HepG2 (cell line): ENCODE data around the gene DCP2. TPM values are rescaled to one million over a fixed set of nuclear protein-coding genes. Genes with fewer than 3 reads are reported as not detected.

ENCODE experiments used
- AGO1 ChIP-seq: fragments of 200-400 bp; formaldehyde crosslinking; IDR thresholded peaks from 2 replicates; pipeline ENCODE4 v1.6.1; 2017; ENCODE audit warnings: mild to moderate bottlenecking, low read depth, low read length, moderate library complexity; ENCODE audit not compliant: poor library complexity, severe bottlenecking
- ARHGAP35 ChIP-seq: sonication (generic); formaldehyde crosslinking; IDR thresholded peaks from 2 replicates; pipeline ENCODE4 v1.9.0; 2022; ENCODE audit warnings: mild to moderate bottlenecking, inconsistent platforms, moderate library complexity, missing genetic modification reagents, borderline replicate concordance
- CBFB ChIP-seq: sonication (generic); formaldehyde crosslinking; IDR thresholded peaks from 2 replicates; pipeline ENCODE4 v1.4.0; 2020; ENCODE audit warnings: missing genetic modification reagents
- CEBPB ChIP-seq: IDR thresholded peaks from 2 replicates; pipeline ENCODE4 v1.6.1; 2011; ENCODE audit warnings: low read depth, low read length, improper control_type of control experiment, borderline replicate concordance
- CENPBD1 ChIP-seq: sonication (generic); formaldehyde crosslinking; IDR thresholded peaks from 2 replicates; pipeline ENCODE4 v1.8.0; 2022; ENCODE audit warnings: missing genetic modification reagents, low read depth, mild to moderate bottlenecking, borderline replicate concordance
- DBP ChIP-seq: sonication (generic); formaldehyde crosslinking; IDR thresholded peaks from 2 replicates; pipeline ENCODE4 v1.4.0; 2020; ENCODE audit warnings: missing genetic modification reagents; ENCODE audit errors: not compliant biosample characterization
- GATAD1 ChIP-seq: IDR thresholded peaks from 2 replicates; pipeline ENCODE4 v1.6.1; 2016; ENCODE audit warnings: missing genetic modification reagents, missing compliant biosample characterization
- HDAC1 ChIP-seq: sonication (generic); formaldehyde crosslinking; IDR thresholded peaks from 2 replicates; pipeline ENCODE4 v1.5.1; 2020; ENCODE audit warnings: mild to moderate bottlenecking, missing genetic modification reagents
- HMG20B ChIP-seq: conservative IDR thresholded peaks from 2 replicates; pipeline ENCODE4 v1.6.1; 2016; ENCODE audit warnings: missing genetic modification reagents, missing compliant biosample characterization
- KDM4B ChIP-seq: sonication (generic); formaldehyde crosslinking; IDR thresholded peaks from 2 replicates; pipeline ENCODE4 v1.4.0; 2020; ENCODE audit warnings: missing genetic modification reagents
- KLF9 ChIP-seq: IDR thresholded peaks from 2 replicates; pipeline ENCODE4 v1.6.1; 2016; ENCODE audit warnings: low read depth
- RBFOX2 ChIP-seq: fragments of 200-400 bp; formaldehyde crosslinking; IDR thresholded peaks from 2 replicates; pipeline ENCODE4 v1.6.1; 2017; ENCODE audit warnings: low read depth, mild to moderate bottlenecking, low read length
- RFXAP ChIP-seq: sonication (generic); formaldehyde crosslinking; IDR thresholded peaks from 2 replicates; pipeline ENCODE4 v1.4.0; 2020; ENCODE audit warnings: missing genetic modification reagents, borderline replicate concordance
- SALL1 ChIP-seq: sonication (generic); formaldehyde crosslinking; IDR thresholded peaks from 2 replicates; pipeline ENCODE4 v1.8.0; 2022; ENCODE audit warnings: mild to moderate bottlenecking, missing genetic modification reagents
- SNAPC5 ChIP-seq: sonication (generic); formaldehyde crosslinking; IDR thresholded peaks from 2 replicates; pipeline ENCODE4 v1.8.1; 2023; ENCODE audit warnings: mild to moderate bottlenecking, missing genetic modification reagents, borderline replicate concordance
- TFDP1 ChIP-seq: IDR thresholded peaks from 2 replicates; pipeline ENCODE4 v1.6.1; 2016; ENCODE audit warnings: missing compliant biosample characterization, missing genetic modification reagents, borderline replicate concordance
- ZFP36L2 ChIP-seq: sonication (generic); formaldehyde crosslinking; IDR thresholded peaks from 2 replicates; pipeline ENCODE4 v1.4.0; 2020; ENCODE audit warnings: missing genetic modification reagents
- ZGPAT ChIP-seq: IDR thresholded peaks from 2 replicates; pipeline ENCODE4 v1.6.1; 2016; ENCODE audit warnings: mild to moderate bottlenecking
- ZNF224 ChIP-seq: sonication (generic); formaldehyde crosslinking; IDR thresholded peaks from 2 replicates; pipeline ENCODE4 v1.5.0; 2020; ENCODE audit warnings: mild to moderate bottlenecking, missing genetic modification reagents
- ZNF263 ChIP-seq: sonication (generic); formaldehyde crosslinking; IDR thresholded peaks from 2 replicates; pipeline ENCODE4 v1.4.0; 2020; ENCODE audit warnings: missing genetic modification reagents
- ZNF414 ChIP-seq: sonication (generic); formaldehyde crosslinking; IDR thresholded peaks from 2 replicates; pipeline ENCODE4 v1.5.0; 2020; ENCODE audit warnings: missing genetic modification reagents
- ZNF441 ChIP-seq: sonication (generic); formaldehyde crosslinking; IDR thresholded peaks from 2 replicates; pipeline ENCODE4 v1.7.0; 2021; ENCODE audit warnings: missing genetic modification reagents, borderline replicate concordance
- ZNF530 ChIP-seq: sonication (generic); formaldehyde crosslinking; IDR thresholded peaks from 2 replicates; pipeline ENCODE4 v1.5.0; 2020; ENCODE audit warnings: low read depth, mild to moderate bottlenecking, missing genetic modification reagents
- ZNF720 ChIP-seq: sonication (generic); formaldehyde crosslinking; IDR thresholded peaks from 2 replicates; pipeline ENCODE4 v1.4.0; 2020; ENCODE audit warnings: missing genetic modification reagents
- ZUFSP ChIP-seq: sonication (generic); formaldehyde crosslinking; IDR thresholded peaks from 2 replicates; pipeline ENCODE4 v1.9.0; 2021; ENCODE audit warnings: missing genetic modification reagents, mild to moderate bottlenecking, borderline replicate concordance
- polyA plus RNA-seq, 8 experiments: library from polyadenylated mRNA; depleted of rRNA in 3 of 8; stranded (reverse) in 7 of 8; unstranded in 1 of 8; fragments of >200 nt; fragmentation: Illumina TruSeq in 4 of 8; extraction: Trizol in 4 of 8; gene quantifications; 2 replicates each; pipeline versions ENCODE4 v1.2.1 to v1.2.3, GENCODE V29; 2011 to 2016; ENCODE audit warnings: low read depth in 4 of 8, missing spikeins in 1 of 8, mixed read lengths in 1 of 8; ENCODE audit not compliant: insufficient read depth in 1 of 8
- total RNA-seq, 5 experiments: library from RNA; depleted of rRNA; stranded (reverse); fragments of >200 nt; fragmentation: Illumina TruSeq; extraction: Trizol; gene quantifications; 2 replicates each; pipeline ENCODE4 v1.2.3, GENCODE V29; 2016; ENCODE audit warnings: low read depth in 1 of 5

The DCP2 gene
- total and polyA plus RNA-seq, 2 of the 13 experiments (the other 11 are each of a cell fraction or from before 2014, with no cell fraction given): 16.2 to 63.4 TPM

GRCh38 chr5:113002423-113002822 lies 25.8 kb downstream of the DCP2 start (continued):
- no peak for TF ChIP-seq TFDP1 (CRISPR knock-in tag)
- no peak for TF ChIP-seq DBP
- TF ChIP-seq ZNF441: no peak
- peak; percentile 56 for TF ChIP-seq SALL1 (CRISPR knock-in tag)
- TF ChIP-seq ZNF414 (CRISPR knock-in tag): no peak
- no peak for TF ChIP-seq CEBPB
- no peak for TF ChIP-seq HDAC1 (CRISPR knock-in tag)
- no peak for TF ChIP-seq GATAD1 (CRISPR knock-in tag)
- no peak for TF ChIP-seq KLF9
- TF ChIP-seq ZNF263 (CRISPR knock-in tag): no peak
- TF ChIP-seq CENPBD1: no peak
- no peak for TF ChIP-seq ZNF530 (CRISPR knock-in tag)
- no peak for TF ChIP-seq ZNF224 (CRISPR knock-in tag)
- TF ChIP-seq HMG20B (CRISPR knock-in tag): no peak
- no peak for TF ChIP-seq KDM4B
- no peak for TF ChIP-seq ARHGAP35 (CRISPR knock-in tag)
- TF ChIP-seq ZGPAT (CRISPR knock-in tag): no peak
- TF ChIP-seq AGO1: no peak
- no peak for TF ChIP-seq RBFOX2
- TF ChIP-seq RFXAP (CRISPR knock-in tag): no peak
- no peak for TF ChIP-seq SNAPC5 (CRISPR knock-in tag)
- no peak for TF ChIP-seq CBFB (CRISPR knock-in tag)
- TF ChIP-seq ZUFSP: no peak
- TF ChIP-seq ZNF720: no peak
- no peak for TF ChIP-seq ZFP36L2
